HG02678 (cell line): ENCODE results near the gene IPMK.

Source experiments
- ATAC-seq: cut with Tn5 transposase; IDR thresholded peaks from one replicate; pipeline ENCODE4 v1.9.1; 2021; ENCODE audit warnings: mild to moderate bottlenecking, moderate library complexity; ENCODE audit not compliant: unreplicated experiment

IPMK gene

DNA sequence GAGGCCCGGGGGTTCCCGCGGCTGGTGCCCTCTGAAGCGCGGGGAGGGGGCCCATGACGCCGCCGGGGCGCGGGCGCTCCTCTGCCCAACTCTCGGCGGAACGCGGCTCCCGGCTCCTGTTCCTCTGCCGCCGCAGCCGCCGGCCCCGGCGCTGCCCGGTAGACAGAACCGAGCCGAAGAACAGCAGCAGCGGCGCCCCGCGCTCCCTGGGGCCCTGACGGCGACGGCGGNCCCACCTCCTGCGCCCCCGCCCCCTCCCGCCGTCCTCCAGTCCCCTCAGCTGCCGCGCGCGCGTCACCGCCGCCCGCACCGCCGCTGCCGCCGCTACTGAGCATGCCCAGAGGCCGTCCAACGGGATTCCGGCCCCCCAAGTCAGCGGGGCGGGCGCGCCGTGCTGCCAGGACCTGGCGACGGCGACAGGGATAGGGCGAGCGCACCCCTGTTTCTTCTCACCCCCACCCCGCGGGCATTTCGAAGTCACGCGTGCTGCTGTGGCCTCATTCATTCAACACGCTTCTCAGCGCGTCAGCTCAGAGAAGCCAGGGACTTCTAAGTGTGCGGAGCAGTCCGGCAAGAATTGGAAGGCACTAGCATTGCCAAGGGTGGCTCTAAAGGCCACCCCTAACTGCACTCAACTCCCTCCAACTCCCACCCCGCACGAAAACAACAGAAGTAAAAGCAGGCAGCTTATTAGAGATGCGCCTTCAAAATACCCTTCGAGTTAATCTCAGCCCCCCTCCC, at the start of gene IPMK:
Gene IPMK, minus strand, starts transcription at position 182 of the 741 bp plus-strand sequence. CDS start 283 bp downstream, outside the sequence.
- ATAC-seq, result peak; percentile 60

DNA sequence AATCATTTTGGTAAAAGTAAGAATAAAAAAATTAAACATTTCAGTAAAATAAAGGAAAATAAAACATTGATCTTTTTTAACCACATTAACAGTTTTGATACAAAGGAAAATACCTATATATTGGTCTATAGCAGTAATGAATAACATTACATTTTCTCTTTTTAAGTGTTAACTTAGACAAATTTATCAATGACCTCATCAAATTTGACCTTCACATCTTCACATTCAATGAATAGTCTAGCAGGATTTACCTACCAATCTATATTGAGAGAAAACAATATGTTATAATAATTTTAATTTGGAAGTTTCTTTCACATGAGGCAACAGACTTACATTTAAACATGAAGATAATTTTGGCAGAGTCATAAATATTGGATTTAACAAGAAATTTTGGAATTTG, 49.2 kb upstream of the IPMK start:
- ATAC-seq, result no peak

DNA sequence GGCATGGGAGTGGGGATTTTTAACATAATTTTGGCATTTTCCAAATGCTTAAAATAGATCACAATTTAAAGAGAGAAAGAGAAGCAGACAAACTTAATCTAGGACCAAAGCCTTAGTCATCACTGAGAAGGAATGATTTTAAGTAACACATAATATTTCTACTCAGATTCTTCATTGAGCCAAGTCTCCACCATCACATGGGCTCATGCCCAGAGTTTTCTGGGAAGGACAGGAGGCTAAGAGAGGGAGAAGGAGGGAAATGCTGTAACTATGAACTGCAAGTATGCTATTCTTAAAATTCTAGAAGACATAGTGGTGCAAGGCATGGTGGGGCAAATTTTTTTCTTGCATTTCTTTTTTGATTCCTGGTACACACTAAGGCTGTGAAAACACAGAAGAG, 43.3 kb upstream of the IPMK start:
- no peak for ATAC-seq

DNA sequence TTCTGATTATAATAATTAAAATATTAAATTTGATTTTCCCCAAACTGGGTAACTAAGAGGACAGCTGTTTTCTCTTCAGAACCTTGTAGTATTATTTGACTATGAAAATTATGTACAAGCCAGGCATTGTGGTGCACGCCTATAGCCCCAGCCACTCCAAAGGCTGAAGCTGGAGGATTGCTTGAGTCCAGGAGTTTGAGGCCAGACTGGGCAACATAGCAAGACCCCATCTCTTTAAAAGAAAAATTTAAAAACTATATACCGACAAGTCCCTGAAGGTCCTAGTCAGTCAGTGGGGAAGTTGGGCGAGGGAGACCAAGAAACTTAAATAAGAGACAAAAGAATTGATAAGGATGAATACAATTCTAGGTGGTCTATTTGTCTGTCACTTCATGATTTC, 40.0 kb upstream of the IPMK start:
- no peak for ATAC-seq

DNA sequence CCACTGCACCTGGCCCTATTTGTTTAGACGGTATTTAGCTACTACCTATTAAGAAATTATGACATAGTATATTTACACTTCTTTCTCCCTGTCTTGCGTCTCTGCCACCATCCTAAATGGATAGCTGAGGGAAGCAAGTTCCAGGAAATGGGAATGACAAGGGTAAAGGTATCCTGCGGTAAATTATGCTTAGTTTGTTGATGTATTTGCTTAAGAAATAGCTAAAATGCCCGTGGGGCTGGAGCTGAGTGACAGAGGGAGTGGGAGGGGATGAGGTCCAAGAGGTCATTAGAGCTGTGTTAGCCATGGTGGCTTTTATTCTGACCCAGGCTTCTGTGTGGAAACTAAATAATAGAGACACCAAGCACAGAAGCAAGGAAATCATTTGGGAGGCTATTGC, 38.1 kb upstream of the IPMK start:
- no peak for ATAC-seq

DNA sequence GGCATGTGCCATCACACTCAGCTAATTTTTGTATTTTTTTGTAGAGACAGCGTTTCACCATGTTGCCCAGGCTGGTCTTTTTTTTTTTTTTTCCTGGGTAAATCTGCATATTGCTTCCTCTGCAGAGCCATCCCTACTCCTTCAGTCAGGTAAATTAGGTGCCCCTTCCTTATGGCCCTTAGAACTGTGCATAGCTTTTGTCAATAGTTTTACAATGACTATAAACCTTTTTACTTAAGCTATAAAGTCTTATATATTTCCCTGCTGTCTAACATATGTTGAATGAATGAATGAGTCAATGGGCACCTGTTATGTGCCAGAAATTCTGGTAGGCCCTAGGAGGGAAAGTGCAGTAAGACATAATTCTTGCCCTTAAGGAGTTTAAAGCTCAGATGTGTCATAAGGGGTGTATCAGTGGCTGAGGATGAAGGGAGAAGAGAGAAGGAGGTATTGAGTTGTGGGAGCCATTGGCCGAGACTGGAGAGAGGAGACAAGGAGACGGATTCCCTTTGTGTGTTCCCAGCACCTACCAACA, 36.5 kb upstream of the IPMK start:
- no peak for ATAC-seq

DNA sequence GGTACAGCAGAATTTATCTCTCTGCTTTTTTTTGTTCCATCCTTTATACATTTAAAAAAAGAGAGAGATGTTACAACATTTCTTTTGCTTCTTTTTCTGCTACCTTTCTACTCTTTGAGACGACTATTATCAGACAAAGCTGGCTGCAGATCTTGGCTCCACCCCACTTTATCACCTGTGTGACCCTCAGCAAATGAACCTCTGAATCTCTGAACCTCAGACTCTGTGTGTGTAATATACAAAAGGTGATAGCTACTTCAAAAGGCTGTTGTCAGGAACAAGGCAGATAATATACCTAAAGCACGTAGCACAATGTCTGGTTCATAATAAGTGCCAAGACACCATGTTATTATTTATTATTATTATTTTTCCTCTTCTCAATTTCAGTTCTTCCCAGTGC, 34.6 kb upstream of the IPMK start:
- no peak for ATAC-seq

DNA sequence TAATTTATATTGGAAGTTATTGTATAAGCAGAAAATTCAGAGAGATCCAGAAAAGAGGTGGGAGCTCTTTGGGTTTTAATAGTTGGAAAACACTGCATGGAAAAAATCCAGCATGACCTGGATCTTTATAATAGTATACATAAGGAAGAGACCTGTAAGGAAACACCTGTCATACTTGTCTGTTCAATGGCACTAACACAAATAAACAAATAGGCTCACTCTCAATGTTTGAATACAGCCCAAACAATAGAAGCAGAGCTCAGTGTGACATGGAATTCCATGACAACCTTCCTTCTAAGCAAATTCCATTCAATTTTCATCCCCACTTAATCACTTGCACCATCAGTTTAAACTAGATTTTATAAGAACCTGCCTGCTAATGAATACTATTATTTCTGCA, 33.0 kb upstream of the IPMK start:
- ATAC-seq, result no peak

DNA sequence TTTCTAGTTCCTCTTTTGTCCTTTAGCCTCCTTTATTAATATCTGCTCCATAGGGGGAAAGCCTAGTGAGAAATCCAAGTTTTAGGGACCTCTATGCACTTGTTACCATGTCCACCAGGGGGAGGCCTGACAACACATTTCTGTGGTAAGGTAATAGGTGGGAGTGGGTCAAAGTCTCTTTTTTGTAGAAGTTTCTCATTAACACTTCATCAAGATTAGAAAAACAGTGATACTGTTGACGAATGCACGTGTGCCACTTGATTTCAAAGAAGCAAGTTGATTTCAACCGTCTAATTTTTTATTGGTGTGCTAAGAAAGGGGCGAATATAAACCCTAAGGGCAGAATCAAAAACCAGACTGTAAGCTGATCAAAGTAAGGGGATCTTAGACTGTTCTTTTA, 31.9 kb upstream of the IPMK start:
- ATAC-seq, result peak; percentile 97

DNA sequence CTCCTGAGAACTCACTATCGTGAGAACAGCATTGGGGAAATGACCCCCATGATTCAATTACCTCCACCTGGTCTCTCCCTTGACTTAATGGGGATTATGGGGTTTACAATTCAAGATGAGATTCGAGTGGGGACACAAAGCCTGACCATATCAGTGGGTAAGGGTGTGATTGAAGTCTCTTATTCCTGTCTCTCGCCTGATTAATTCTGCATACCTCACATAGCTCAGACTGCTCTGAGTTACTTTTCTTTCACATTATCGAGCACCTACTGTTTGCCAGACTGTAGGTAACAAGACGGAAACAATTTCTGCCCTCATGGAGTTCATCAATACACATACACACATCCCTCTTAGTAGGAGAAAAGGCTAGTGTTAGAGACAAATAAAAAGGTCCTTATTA, 26.3 kb upstream of the IPMK start:
- no peak for ATAC-seq

DNA sequence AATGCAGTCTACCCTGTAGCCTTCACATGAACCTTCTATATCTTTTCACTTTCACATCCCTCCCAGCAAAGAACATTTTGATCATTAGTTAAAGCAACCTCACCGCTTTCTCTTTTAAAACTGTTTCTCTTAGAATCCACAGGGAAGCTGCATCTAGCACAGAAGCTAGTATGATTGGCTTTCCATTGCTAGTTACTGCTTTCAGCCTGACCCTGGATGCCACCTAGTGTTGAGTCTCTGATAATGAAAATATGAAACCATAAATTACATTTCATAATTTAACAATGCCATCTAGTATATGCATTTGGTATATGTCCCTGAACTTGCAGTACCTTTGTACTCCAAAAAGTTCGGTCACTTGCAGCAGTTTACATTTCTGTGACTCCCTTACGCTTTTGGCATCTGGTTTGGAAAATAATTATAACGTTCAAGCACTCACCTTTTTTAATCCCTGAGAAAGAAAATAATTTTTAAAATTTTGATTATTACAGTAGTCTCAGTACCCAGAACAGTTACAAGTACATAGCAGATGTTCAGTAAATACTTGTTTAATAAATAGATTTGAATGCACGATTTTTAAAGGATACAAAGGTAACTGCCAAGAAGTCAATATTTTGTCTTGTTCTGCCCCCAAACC, 24.0 kb upstream of the IPMK start:
- peak; percentile 84 for ATAC-seq

DNA sequence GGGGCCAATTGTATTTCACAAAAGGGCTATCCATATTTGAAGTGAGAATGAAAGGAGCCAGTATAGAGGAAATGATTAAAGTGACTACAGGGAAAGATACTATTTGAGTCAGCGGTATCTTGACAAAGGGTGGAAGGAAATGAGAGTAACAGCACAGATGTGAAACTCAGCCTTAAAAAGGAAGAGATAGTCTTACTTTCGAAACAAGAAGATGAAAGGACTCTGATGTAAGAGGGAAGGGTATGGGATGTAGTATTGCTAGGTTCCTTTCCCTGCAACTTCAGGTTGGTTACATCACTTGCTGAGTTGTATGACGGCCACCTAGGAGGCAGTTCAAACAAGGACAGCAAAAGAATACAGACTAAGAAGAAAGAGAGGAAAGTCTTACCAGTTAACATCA, 14.9 kb upstream of the IPMK start:
- ATAC-seq, result peak; percentile 98

DNA sequence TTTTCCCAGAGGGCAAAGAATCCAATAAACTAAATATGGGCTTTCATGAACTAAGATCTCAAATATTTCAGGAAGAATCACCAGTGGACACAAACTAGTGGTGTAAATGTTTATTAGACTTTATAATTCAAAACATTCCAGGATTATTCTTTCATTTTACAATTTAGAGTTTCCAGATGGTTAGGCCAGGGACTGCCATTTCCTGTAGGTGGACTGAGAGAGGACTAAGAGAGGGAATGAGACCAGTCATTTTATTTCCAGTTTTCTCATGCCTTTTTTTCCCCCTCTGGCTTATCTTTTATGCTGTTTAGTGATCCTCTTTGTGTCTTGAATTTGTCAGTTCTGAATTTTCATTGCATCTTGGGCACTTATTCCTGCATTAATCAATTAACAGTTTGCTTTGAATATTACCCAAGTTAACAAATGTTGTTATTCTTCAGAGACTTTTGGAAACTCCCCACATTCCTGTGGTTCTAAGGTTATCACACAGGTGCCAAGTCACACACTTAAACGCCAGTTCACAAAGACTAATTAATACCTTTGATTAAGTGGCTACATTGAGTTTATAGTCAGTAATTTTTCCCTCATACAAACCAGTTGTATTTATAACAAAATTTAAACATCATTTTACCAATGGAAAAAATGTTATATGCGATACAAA, 13.5 kb upstream of the IPMK start:
- ATAC-seq, result no peak

DNA sequence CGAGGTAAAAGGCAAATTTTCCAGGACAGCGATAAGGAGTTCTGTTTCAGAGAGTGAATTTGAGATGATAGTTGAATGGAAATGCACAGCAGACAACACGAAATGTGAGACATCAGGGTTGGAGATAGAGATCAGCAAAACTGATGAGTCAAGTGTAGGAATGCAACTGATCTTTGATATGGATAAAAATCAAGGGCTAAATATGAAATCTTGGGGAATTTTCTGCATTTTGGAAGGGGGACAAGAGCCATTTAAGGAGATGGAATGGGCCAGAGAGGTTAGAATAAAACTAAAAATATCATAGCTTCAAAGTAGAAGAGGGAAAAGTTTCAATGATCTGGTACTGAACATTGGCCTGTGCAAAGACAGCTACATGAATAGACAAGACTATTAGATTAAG, 12.8 kb upstream of the IPMK start:
- no peak for ATAC-seq

DNA sequence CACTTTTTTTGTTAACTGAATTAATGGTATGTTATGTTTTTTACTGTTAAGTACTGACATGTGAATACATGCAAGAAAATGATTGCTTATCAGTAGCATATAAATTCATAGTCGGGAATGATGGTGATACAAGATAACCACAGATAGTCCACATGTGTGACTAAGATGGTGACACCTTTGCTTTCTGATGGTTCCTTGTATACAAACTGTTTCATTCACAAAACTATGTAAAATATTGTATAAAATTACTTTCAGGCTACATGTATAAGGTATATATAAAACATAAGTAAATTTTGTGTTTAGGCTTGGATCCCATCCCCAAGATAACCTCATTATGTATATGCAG, 11.2 kb upstream of the IPMK start:
- no peak for ATAC-seq

DNA sequence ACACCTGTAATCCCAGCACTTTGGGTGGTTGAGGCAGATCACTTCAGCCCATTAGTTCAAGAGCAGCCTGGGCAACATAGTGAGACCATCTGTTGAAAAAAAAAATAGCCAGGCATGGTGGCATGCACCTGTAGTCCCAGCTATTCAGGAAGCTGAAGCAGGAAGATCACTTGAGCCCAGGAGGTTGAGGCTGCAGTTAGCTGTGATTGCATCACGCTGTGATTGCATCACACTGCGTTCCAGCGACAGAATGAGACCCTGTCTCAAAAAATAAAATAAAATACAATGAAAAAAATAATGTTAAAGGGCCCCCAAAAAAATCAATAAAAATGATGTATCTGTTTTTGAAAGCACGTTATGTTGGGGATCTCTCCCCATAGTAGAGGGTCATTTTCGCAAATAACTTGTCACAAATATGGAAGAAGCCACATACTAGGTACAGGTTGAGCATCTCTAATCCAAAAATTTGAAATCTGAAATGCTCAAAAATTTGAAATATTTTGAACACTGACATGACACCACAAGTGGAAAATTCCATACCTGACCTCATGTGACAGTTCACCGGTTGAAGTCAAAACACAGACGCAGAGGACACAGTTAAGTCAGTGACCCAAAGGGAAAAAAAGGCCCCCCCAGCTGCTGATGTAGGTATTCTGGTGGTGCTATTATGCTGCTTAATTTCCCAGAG, 10.7 kb upstream of the IPMK start:
- ATAC-seq, result no peak

DNA sequence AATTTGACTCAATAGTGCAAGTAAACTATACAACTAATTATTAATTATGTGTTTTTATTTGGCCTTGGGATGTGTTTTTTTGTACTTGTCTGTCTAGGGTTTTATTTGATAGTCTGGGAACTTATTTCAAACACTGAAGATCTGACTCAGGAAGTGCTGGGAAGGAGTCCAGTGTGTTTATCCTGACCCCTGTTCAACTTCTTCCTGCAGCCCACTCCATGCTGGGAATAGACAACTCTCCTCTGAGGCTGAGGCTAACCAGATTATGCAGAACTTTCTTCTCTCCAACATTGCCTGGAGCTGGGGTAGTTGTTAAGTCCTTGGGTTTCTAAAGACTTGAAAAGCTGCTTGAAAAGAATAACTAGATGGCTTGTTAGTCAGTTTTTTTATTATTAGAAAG, 8.2 kb upstream of the IPMK start:
- no peak for ATAC-seq

DNA sequence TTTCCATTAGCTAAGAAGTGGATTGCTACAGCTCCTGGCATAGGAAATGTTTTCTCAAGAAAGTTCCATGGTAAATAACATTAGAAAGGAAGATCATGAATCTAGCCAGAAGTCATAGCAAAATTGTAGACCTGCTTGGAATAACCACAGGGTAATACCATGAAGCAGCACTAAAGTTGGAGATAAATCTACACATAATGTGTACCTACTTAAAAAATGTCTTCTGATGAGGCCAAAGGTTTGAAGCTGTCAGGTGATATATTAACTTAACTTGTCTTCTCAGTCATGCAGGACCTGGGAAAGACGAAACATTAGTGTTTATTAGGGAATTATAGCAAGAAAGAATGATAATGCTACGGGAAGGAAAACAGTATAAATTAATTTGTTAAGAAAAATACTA, 7.6 kb upstream of the IPMK start:
- ATAC-seq, result no peak

DNA sequence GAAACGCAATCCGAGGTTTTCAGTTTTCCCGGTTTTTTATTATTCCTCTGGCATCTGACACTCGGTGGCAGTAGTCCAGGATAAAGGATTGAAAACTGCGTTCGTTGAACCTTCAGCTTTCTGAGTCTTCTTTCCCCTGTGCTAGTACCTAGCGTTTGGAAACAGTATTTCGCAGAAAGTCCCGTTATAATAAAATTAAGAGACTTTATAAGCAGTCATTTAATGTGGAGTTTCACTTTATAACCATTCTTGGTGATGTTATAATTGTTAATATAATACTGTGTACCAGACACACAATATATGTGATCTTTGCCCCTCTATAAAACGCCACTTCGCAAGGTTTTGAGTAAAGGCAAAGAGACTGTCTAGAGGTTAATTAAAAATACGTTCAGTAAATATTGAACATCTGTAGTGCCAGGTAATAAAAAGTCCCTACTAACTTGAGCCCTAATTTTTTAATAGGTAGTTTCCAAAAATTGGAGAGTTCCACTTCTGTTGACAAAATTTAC, 2.1 kb upstream of the IPMK start:
- no peak for ATAC-seq

DNA sequence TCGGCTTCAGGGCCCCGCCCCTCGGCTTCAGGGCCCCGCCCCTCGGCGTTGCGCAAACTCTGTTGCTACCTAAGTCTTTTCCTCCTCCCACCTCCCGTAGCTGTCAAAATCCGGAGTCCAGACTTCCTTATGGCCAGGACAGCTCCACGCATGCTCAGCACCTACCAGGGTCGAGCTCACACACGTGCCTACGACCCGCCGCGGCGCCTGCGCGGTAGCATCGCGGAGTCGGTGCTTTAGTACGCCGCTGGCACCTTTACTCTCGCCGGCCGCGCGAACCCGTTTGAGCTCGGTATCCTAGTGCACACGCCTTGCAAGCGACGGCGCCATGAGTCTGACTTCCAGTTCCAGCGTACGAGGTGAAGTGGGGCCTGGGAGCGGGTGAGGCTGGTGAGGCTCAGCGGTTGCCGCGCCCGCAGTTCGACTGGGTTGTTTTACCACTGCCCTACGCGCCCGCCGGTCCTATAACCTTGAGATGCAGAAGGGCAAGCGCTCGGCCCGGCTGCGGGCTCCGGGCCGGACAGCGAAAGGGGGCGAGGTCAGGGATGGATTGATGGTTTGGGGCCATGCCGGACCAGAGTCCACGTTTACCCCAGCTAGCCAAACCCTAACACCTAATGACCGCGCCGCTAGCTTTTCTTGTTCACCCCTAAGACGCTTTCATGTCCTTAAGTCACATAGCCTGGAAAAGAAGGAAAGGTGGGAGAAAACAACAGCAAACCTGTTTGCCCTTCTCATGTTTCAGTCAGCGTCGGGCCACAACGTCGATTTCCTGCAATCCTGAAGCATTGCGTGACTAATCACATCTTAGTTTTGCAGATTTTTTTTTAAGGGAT, 1.5 kb upstream of the IPMK start, which contains the start of gene CISD1:
Gene CISD1, plus strand, starts transcription at position 217 of the 836 bp plus-strand sequence. Its CDS starts 112 bp downstream, at position 329.
- ATAC-seq, result peak; percentile 62
